HEK293 (cell line): ENCODE results near the gene ARAP1.
A peak's percentile ranks its signal among the peaks of the same experiment; 100 is the strongest.

Source experiments
- BCL11B ChIP-seq: fragments of 450-650 bp; formaldehyde crosslinking; IDR thresholded peaks from 2 replicates; pipeline ENCODE4 v1.5.1; 2016; ENCODE audit warnings: low read depth, missing biosample characterization, missing genetic modification characterization
- HOXC10 ChIP-seq: sonication (generic); formaldehyde crosslinking; IDR thresholded peaks from 2 replicates; pipeline ENCODE4 v1.8.1; 2023; ENCODE audit warnings: mild to moderate bottlenecking, missing genetic modification reagents
- KLF10 ChIP-seq: fragments of 450-650 bp; IDR thresholded peaks from 2 replicates; pipeline ENCODE4 v1.5.1; 2018; ENCODE audit warnings: missing biosample characterization, mild to moderate bottlenecking, missing genetic modification characterization
- KLF16 ChIP-seq: fragments of 450-650 bp; formaldehyde crosslinking; IDR thresholded peaks from 2 replicates; pipeline ENCODE4 v1.5.1; 2017; ENCODE audit warnings: missing biosample characterization, missing genetic modification characterization
- KLF8 ChIP-seq: fragments of 450-650 bp; formaldehyde crosslinking; IDR thresholded peaks from 2 replicates; pipeline ENCODE4 v1.5.1; 2016; ENCODE audit warnings: missing biosample characterization, missing genetic modification characterization
- MZF1 ChIP-seq: fragments of 450-650 bp; formaldehyde crosslinking; IDR thresholded peaks from 2 replicates; pipeline ENCODE4 v1.5.1; 2017; ENCODE audit warnings: missing biosample characterization, missing genetic modification characterization, borderline replicate concordance
- SCRT2 ChIP-seq: fragments of 450-650 bp; formaldehyde crosslinking; IDR thresholded peaks from 2 replicates; pipeline ENCODE4 v1.5.1; 2016; ENCODE audit warnings: missing biosample characterization, missing genetic modification characterization
- YY1 ChIP-seq: fragments of 450-650 bp; formaldehyde crosslinking; IDR thresholded peaks from 2 replicates; pipeline ENCODE4 v1.5.1; 2018; ENCODE audit warnings: missing biosample characterization, missing genetic modification characterization
- ZBTB17 ChIP-seq: fragments of 450-650 bp; formaldehyde crosslinking; IDR thresholded peaks from 2 replicates; pipeline ENCODE4 v1.5.1; 2016; ENCODE audit warnings: missing biosample characterization, missing genetic modification characterization
- ZBTB20 ChIP-seq: fragments of 450-650 bp; formaldehyde crosslinking; IDR thresholded peaks from 2 replicates; pipeline ENCODE4 v1.5.1; 2016; ENCODE audit warnings: missing biosample characterization, missing genetic modification characterization
- ZBTB7A ChIP-seq: fragments of 450-650 bp; formaldehyde crosslinking; IDR thresholded peaks from 2 replicates; pipeline ENCODE4 v1.5.1; 2016; ENCODE audit warnings: low read depth, missing biosample characterization, missing genetic modification characterization
- ZEB2 ChIP-seq: fragments of 450-650 bp; formaldehyde crosslinking; IDR thresholded peaks from 2 replicates; pipeline ENCODE4 v1.5.1; 2016; ENCODE audit warnings: missing biosample characterization, missing genetic modification characterization
- ZNF121 ChIP-seq: fragments of 450-650 bp; formaldehyde crosslinking; IDR thresholded peaks from 2 replicates; pipeline ENCODE4 v1.5.1; 2016; ENCODE audit warnings: missing biosample characterization, missing genetic modification characterization
- ZNF169 ChIP-seq: fragments of 450-650 bp; formaldehyde crosslinking; IDR thresholded peaks from 2 replicates; pipeline ENCODE4 v1.5.1; 2016; ENCODE audit warnings: missing biosample characterization, missing genetic modification characterization
- ZNF280D ChIP-seq: fragments of 450-650 bp; formaldehyde crosslinking; IDR thresholded peaks from 2 replicates; pipeline ENCODE4 v1.5.1; 2016; ENCODE audit warnings: missing biosample characterization, missing genetic modification characterization
- ZNF37A ChIP-seq: fragments of 450-650 bp; IDR thresholded peaks from 2 replicates; pipeline ENCODE4 v1.5.1; 2018; ENCODE audit warnings: missing biosample characterization, missing genetic modification characterization
- ZNF394 ChIP-seq: fragments of 450-650 bp; formaldehyde crosslinking; IDR thresholded peaks from 2 replicates; pipeline ENCODE4 v1.5.1; 2016; ENCODE audit warnings: missing biosample characterization, missing genetic modification characterization, mild to moderate bottlenecking, moderate library complexity, borderline replicate concordance
- ZNF398 ChIP-seq: fragments of 450-650 bp; formaldehyde crosslinking; IDR thresholded peaks from 2 replicates; pipeline ENCODE4 v1.5.1; 2017; ENCODE audit warnings: missing biosample characterization, missing genetic modification characterization
- ZNF433 ChIP-seq: fragments of 450-650 bp; formaldehyde crosslinking; IDR thresholded peaks from 2 replicates; pipeline ENCODE4 v1.5.1; 2016; ENCODE audit warnings: missing biosample characterization, missing genetic modification characterization, low read depth
- ZNF561 ChIP-seq: fragments of 450-650 bp; IDR thresholded peaks from 2 replicates; pipeline ENCODE4 v1.5.1; 2018; ENCODE audit warnings: missing biosample characterization, missing genetic modification characterization, borderline replicate concordance
- ZNF621 ChIP-seq: fragments of 450-650 bp; formaldehyde crosslinking; IDR thresholded peaks from 2 replicates; pipeline ENCODE4 v1.5.1; 2017; ENCODE audit warnings: missing biosample characterization, missing genetic modification characterization
- ZNF629 ChIP-seq: fragments of 450-650 bp; formaldehyde crosslinking; IDR thresholded peaks from 2 replicates; pipeline ENCODE4 v1.5.1; 2017; ENCODE audit warnings: missing biosample characterization, missing genetic modification characterization
- ZNF639 ChIP-seq: fragments of 450-650 bp; formaldehyde crosslinking; IDR thresholded peaks from 2 replicates; pipeline ENCODE4 v1.5.1; 2016; ENCODE audit warnings: missing biosample characterization, missing genetic modification characterization
- ZNF645 ChIP-seq: fragments of 450-650 bp; formaldehyde crosslinking; IDR thresholded peaks from 2 replicates; pipeline ENCODE4; 2016; ENCODE audit warnings: missing biosample characterization, missing genetic modification characterization
- ZNF777 ChIP-seq: fragments of 450-650 bp; formaldehyde crosslinking; IDR thresholded peaks from 2 replicates; pipeline ENCODE4 v1.5.1; 2017; ENCODE audit warnings: missing biosample characterization, missing genetic modification characterization, borderline replicate concordance
- ZSCAN23 ChIP-seq: fragments of 450-650 bp; formaldehyde crosslinking; IDR thresholded peaks from 2 replicates; pipeline ENCODE4 v1.5.1; 2016; ENCODE audit warnings: missing biosample characterization, missing genetic modification characterization

The ARAP1 gene

GRCh38 chr11:72793425-72794367, 41.5 kb upstream of the ARAP1 start, which contains the start of gene STARD10 (continued):
- TF ChIP-seq ZNF169 (tag by site-specific recombination) (no peak), KLF10 (tag by site-specific recombination) (no peak), ZNF37A (no peak), KLF8 (tag by site-specific recombination) (peak; percentile 87), ZNF629 (tag by site-specific recombination) (peak; percentile 76; the same call in 1 of the 2 replicates), ZNF561 (tag by site-specific recombination) (0 out of 2 replicates have a peak, but pooled peaks have one; percentile 38), BCL11B (no peak), ZBTB20 (tag by site-specific recombination) (peak; percentile 91), MZF1 (tag by site-specific recombination) (no peak), ZNF280D (tag by site-specific recombination) (no peak), ZNF398 (tag by site-specific recombination) (no peak), ZEB2 (tag by site-specific recombination) (peak; percentile 86), ZSCAN23 (tag by site-specific recombination) (0 out of 2 replicates have a peak, but pooled peaks have one; percentile 39), HOXC10 (CRISPR knock-in tag) (no peak), ZNF433 (tag by site-specific recombination) (no peak), KLF16 (peak; percentile 79), SCRT2 (tag by site-specific recombination) (0 out of 2 replicates have a peak, but pooled peaks have one; percentile 54), ZNF639 (tag by site-specific recombination) (peak; percentile 64; the same call in 1 of the 2 replicates), ZNF621 (tag by site-specific recombination) (no peak), ZNF645 (tag by site-specific recombination) (no peak), ZNF777 (tag by site-specific recombination) (no peak), ZNF394 (tag by site-specific recombination) (peak; percentile 43; the same call in 1 of the 2 replicates), ZNF121 (tag by site-specific recombination) (no peak), ZBTB17 (tag by site-specific recombination) (peak; percentile 97), YY1 (tag by site-specific recombination) (peak; percentile 92), ZBTB7A (tag by site-specific recombination) (peak; percentile 86; the same call in 1 of the 2 replicates)
